Pancreas (tissue), 10 donors: Measurements from ENCODE around the gene SOCS3. TPM values are rescaled to one million over a fixed set of nuclear protein-coding genes. Genes with fewer than 3 reads are reported as not detected.
A peak's percentile ranks its signal among the peaks of the same experiment; 100 is the strongest.

ENCODE experiments used
- ATAC-seq, 4 donors: fragments of 200-7000 bp; cut with Tn5 transposase; one replicate each; pipeline versions ENCODE4 v1.8.0 to v1.9.1; 2020; ENCODE audit warnings: mild to moderate bottlenecking in 4 of 4, moderate library complexity in 4 of 4
- DNase-seq, 6 donors: peaks; one replicate each; pipeline ENCODE4 v3.0.0-alpha.2; 2020
- FAIRE-seq: peaks from 2 replicates; lab custom pipeline; 2012; peaks lifted over from hg19 to GRCh38; lab: Jason Lieb, UNC
- H3K27ac ChIP-seq, 4 donors: fragments of 200-600 bp; sonication (generic); 1 replicate in 3 of 4; 2 replicates in 1 of 4; pipeline versions ENCODE4 v1.5.0 to v1.8.0; 2020
- H3K27me3 ChIP-seq, 4 donors: fragments of 200-600 bp; one replicate each; pipeline ENCODE4 v1.8.0; 2021
- H3K36me3 ChIP-seq, 3 donors: fragments of 200-600 bp; sonication (generic) in 1 of 3; one replicate each; pipeline versions ENCODE4 v1.5.0 to v1.8.0; 2020 to 2021
- H3K4me1 ChIP-seq, 3 donors: fragments of 200-600 bp; one replicate each; pipeline ENCODE4 v1.8.0; 2021
- H3K4me3 ChIP-seq, 4 donors: fragments of 200-600 bp; sonication (generic) in 2 of 4; one replicate each; pipeline versions ENCODE4 v1.5.0 to v1.8.0; 2020 to 2021
- H3K9me3 ChIP-seq, 4 donors: fragments of 200-600 bp; one replicate each; pipeline ENCODE4 v1.8.0; 2021
- CTCF ChIP-seq, 4 donors: fragments of 200-600 bp; sonication (generic) in 3 of 4; IDR thresholded peaks; one replicate each; pipeline versions ENCODE4 v1.5.0 to v1.8.0; 2021; ENCODE audit warnings: antibody characterized with exemption in 4 of 4
- WGBS, 2 donors: extraction: QIAGEN DNeasy Blood & Tissue Kit; methylation state at CpG; one replicate each; pipeline ENCODE4 v1.1.7; 2013; 5-methylcytosine and 5-hydroxymethylcytosine counted together
- intact Hi-C, 3 donors: fragments of 100-400 bp; cut with DNase I; formaldehyde crosslinking; loops; one replicate each; pipeline versions ENCODE4 v1.11.1 to v1.14.2; 2022
- polyA plus RNA-seq, 2 donors: library from polyadenylated mRNA; stranded (reverse); fragments of 200-250 nt; gene quantifications; one replicate each; pipeline ENCODE4 v1.2.3, GENCODE V29; 2013
- total RNA-seq, 6 donors: library from RNA; stranded (reverse); fragmentation: NEBNext Ultra II Directional in 4 of 6; extraction: Animal tissue kit (Norgen Biotek cat#: 25700) in 4 of 6; gene quantifications; one replicate each; pipeline versions ENCODE4 v1.2.1 to v1.2.4, GENCODE V29; 2021 to 2023
- donor health status: healthy with polysubstance abuse.
- donor health status: DM: no; HTN: no; CAD: no; lungs with moderate emphysema.
- donor health status: DM: no; HTN: no; CAD: no.
- donor health status: control.
- donor health status: control.
- donor health status: Bipolar disorder and iron deficiency.
- donor health status: DM: yes; HTN: yes; CAD: no.
- donor health status: DM: no; HTN: no; CAD: no.
- donor health status: DM: no; HTN: no; CAD: no.
- donor health status: DM: yes; HTN: yes; CAD: no.

Gene SOCS3
- total and polyA plus RNA-seq, 8 donors = 5.7 to 53.3 (median 22.8) TPM

- peaks cover 0 to 4% (median 0%) of the 10 kb centered on the region in 3 donors for H3K4me1 ChIP-seq
- DNase-seq = no peak
- FAIRE-seq = no peak
- ATAC-seq = no peak
- no peaks in the 10 kb centered on the region for H3K27me3 ChIP-seq
- no peak overlapping the region for H3K4me3 ChIP-seq
- WGBS, 2 donors = 57 to 62% methylated on average over 5 of the region's 5 CpGs
- H3K27ac ChIP-seq = no peak overlapping the region
- no peaks in the 10 kb centered on the region for H3K36me3 ChIP-seq
- intact Hi-C loops = no loop called here
- TF ChIP-seq CTCF (IDR thresholded peaks at IDR 0.05) = no peak
- H3K9me3 ChIP-seq = no peaks in the 10 kb centered on the region
Observed at GRCh38 chr17:78372841-78373240, 13.0 kb upstream of the SOCS3 start.

- Histone ChIP-seq H3K9me3 (no peaks in the 10 kb centered on the region), H3K36me3 (no peaks in the 10 kb centered on the region), H3K4me3 (no peak overlapping the region), H3K27ac (no peak overlapping the region), H3K27me3 (no peaks in the 10 kb centered on the region), H3K4me1 (peaks cover 0 to 2% (median 0%) of the 10 kb centered on the region in 3 donors)
- ATAC-seq (no peak), DNase-seq (no peak), FAIRE-seq (no peak)
- no peak for TF ChIP-seq CTCF (IDR thresholded peaks at IDR 0.05)
- 74 to 82% methylated on average over 7 of the region's 7 CpGs for WGBS, 2 donors
- intact Hi-C loops = no loop called here
Observed at GRCh38 chr17:78371056-78371455, 11.2 kb upstream of the SOCS3 start.

GRCh38 chr17:78369791-78370381 lies 10.0 kb upstream of the SOCS3 start:
- DNase-seq (no peak), FAIRE-seq (no peak), ATAC-seq (no peak)
- intact Hi-C loops = no loop called here
- H3K27ac ChIP-seq = no peak overlapping the region
- no peaks in the 10 kb centered on the region for H3K9me3 ChIP-seq
- H3K36me3 ChIP-seq = no peaks in the 10 kb centered on the region
- H3K4me1 ChIP-seq = no peaks in the 10 kb centered on the region
- H3K27me3 ChIP-seq = no peaks in the 10 kb centered on the region
- TF ChIP-seq CTCF (IDR thresholded peaks at IDR 0.05) = no peak
- H3K4me3 ChIP-seq = no peak overlapping the region
- 49 to 64% methylated on average over 13 of the region's 13 CpGs for WGBS, 2 donors

- Histone ChIP-seq H3K4me1 (no peaks in the 10 kb centered on the region), H3K4me3 (no peak overlapping the region), H3K27ac (no peak overlapping the region), H3K9me3 (no peaks in the 10 kb centered on the region), H3K27me3 (no peaks in the 10 kb centered on the region), H3K36me3 (no peaks in the 10 kb centered on the region)
- ATAC-seq (no peak), DNase-seq (no peak), FAIRE-seq (no peak)
- WGBS, 2 donors = 89 to 94% methylated on average over 8 of the region's 8 CpGs
- no peak for TF ChIP-seq CTCF (IDR thresholded peaks at IDR 0.05)
- intact Hi-C loops = no loop called here
Observed at GRCh38 chr17:78368854-78369495, 9.1 kb upstream of the SOCS3 start.

GRCh38 chr17:78368348-78368747 lies 8.5 kb upstream of the SOCS3 start:
- peak in 3 of 4 donors; percentile 7 to 61 (median 36) for ATAC-seq

More at GRCh38 chr17:78368348-78368747, 8.5 kb upstream of the SOCS3 start:
- no peaks in the 10 kb centered on the region for H3K36me3 ChIP-seq
- DNase-seq (peak in 2 of 6 donors; percentile 40 to 62), FAIRE-seq (no peak)
- 37 to 38% methylated on average over 4 to 6 of the region's 6 CpGs for WGBS, 2 donors
- TF ChIP-seq CTCF (IDR thresholded peaks at IDR 0.05) = no peak
- no peak overlapping the region for H3K27ac ChIP-seq
- no peaks in the 10 kb centered on the region for H3K4me1 ChIP-seq
- no peaks in the 10 kb centered on the region for H3K27me3 ChIP-seq
- intact Hi-C loops = no loop called here
- no peaks in the 10 kb centered on the region for H3K9me3 ChIP-seq
- no peak overlapping the region for H3K4me3 ChIP-seq
